ENCODE results near the gene RNF227.
A peak's percentile ranks its signal among the peaks of the same experiment; 100 is the strongest.
"Not testable (repeated sequence)": the region's sequence is repeated elsewhere in the genome, so short reads cannot be mapped to it uniquely, and the experiment has no call there.

Gene RNF227

GRCh38 chr17:7915611-7916384 lies at the start of gene RNF227:
TSS of gene RNF227 (minus strand) at chr17:7916289. CDS start at chr17:7916195, 94 bp downstream.
- peak; percentile 58 to 62 for DNase-seq (ENCODE audit: low read depth in 2 of 2, low spot score in 1 of 2)

- DNase-seq (ENCODE audit: low read depth in 2 of 2, low spot score in 1 of 2): no peak
These were observed 45.3 kb upstream of the RNF227 start for GRCh38 chr17:7961421-7961820.

- no peak for DNase-seq (ENCODE audit: low read depth in 2 of 2, low spot score in 1 of 2)
These were observed 43.6 kb upstream of the RNF227 start for GRCh38 chr17:7959503-7960253.

GRCh38 chr17:7956228-7956965 lies 40.3 kb upstream of the RNF227 start:
- DNase-seq (ENCODE audit: low read depth in 2 of 2, low spot score in 1 of 2): no peak

DNA sequence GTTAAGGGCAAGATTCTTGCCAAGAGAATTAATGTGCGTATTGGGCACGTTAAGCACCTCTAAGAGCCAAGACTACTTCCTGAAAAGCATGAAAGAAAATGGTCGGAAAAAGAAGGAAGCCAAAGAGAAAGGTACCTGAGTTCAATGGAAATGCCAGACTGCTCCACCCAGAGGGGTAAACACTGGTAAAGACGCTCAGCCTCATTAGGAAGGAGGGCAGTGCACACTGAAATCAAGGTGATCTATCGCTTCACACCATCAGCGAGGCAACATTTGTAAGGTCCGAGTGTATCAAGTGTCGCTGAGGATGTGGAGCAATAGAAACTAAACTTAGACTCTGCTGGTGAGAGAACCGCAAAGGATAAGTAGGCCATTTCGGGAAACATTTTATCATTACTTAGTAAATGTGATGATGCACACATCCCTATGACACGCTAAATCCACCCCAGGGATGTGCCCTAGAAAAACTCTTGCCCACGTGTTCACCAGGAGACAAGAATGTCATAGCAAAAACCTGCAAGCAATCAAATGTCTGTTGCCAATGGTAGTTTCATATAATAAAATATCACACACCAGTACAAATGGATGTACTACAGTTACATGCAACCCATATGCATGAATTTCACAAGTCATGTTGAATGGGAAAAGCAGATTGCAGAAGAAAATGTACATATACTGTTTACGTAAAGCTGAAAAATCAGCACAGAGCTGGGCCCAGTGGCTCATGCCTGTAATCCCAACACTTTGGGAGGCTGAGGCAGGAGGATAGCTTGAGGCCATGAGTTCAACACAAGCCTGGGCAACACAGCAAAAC lies 39.5 kb upstream of the RNF227 start:
- no peak for DNase-seq (ENCODE audit: low read depth in 2 of 2, low spot score in 1 of 2)

GRCh38 chr17:7953266-7953665 lies 37.2 kb upstream of the RNF227 start:
- not testable (repeated sequence) for DNase-seq (ENCODE audit: low read depth in 2 of 2, low spot score in 1 of 2)

- DNase-seq (ENCODE audit: low read depth in 2 of 2, low spot score in 1 of 2): no peak
These were observed 35.2 kb upstream of the RNF227 start for GRCh38 chr17:7951143-7951792.

GRCh38 chr17:7950578-7950977 lies 34.5 kb upstream of the RNF227 start:
- no peak for DNase-seq (ENCODE audit: low read depth in 2 of 2, low spot score in 1 of 2)

DNA sequence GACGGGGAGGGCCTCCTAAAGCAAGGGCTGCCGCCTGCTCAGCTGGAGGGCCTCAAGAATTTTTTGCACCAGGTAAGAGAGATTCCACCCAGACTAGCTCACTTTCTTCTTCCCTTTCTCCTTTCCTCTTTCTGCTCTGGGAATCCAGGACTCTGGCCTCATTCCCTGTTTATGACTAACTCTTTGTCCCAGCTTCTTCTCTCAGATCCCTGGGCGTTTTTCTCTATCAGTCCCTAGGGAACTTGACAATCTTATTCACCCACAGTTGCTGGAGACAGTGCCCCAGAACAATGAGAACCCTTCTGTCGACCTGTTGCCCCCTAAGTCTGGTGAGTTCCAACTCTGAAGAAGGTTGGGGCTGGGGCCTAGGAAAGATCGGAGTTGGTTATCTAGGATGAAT lies 31.6 kb upstream of the RNF227 start:
- no peak for DNase-seq (ENCODE audit: low read depth in 2 of 2, low spot score in 1 of 2)

DNA sequence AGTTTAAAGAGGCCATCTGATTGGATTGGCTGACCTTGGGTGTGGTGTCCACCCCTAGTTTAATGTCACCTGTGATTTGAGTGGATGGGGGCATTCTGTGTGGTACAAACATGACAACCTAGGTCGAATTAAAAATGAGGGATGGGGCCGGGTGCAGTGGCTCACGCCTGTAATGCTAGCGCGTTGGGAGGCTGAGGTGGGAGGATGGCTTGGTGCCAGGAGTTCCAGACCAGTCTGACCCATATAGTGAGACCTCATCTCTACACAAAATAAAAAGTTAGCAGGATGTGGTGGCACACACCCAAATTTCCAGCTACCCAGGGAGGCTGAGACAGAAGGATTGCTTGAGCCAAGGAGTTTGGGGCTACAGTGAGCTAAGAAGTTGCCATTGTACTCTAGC lies 30.4 kb upstream of the RNF227 start:
- no peak for DNase-seq (ENCODE audit: low read depth in 2 of 2, low spot score in 1 of 2)

GRCh38 chr17:7945651-7946050 lies 29.6 kb upstream of the RNF227 start:
- no peak for DNase-seq (ENCODE audit: low read depth in 2 of 2, low spot score in 1 of 2)

- DNase-seq (ENCODE audit: low read depth in 2 of 2, low spot score in 1 of 2): no peak
These were observed 28.2 kb upstream of the RNF227 start for GRCh38 chr17:7944326-7944725.

DNA sequence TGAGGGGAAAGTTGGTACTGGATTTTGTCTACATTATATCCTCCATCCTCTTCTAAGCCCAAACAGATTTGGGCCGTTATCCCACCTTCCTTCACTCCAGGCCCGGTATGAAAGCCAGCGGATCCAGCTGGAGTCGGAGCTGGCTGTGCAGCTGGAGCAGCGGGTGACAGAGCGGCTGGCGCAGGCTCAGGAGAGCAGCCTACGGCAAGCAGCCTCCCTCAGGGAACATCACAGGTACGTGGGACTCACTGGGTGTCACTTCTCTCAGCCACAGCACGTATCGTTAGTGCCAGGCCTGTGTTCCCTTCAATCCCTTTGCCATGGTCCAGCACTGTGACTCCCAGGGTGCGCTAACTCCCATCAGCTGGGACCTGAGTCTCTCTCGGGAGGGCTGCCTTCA lies 27.2 kb upstream of the RNF227 start:
- no peak for DNase-seq (ENCODE audit: low read depth in 2 of 2, low spot score in 1 of 2)

DNA sequence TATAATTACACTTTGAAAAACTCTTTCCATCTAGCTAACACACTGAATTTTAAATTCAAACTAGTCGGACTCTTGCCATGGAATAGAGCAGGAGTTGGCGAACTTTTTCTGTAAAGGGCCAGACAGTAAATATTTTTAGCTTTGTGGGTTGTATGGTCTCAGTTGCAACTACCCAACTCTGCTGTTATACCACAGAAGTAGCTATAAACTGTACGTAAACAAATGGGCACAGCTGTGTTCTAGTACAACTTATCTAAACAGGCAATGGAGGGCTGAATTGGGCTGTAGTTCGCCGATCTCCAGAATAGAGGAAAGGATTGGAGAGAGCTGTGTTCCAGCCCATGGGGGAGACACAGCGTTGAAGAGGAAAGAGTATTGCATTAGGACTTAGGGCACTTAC lies 24.7 kb upstream of the RNF227 start:
- DNase-seq (ENCODE audit: low read depth in 2 of 2, low spot score in 1 of 2): no peak

DNA sequence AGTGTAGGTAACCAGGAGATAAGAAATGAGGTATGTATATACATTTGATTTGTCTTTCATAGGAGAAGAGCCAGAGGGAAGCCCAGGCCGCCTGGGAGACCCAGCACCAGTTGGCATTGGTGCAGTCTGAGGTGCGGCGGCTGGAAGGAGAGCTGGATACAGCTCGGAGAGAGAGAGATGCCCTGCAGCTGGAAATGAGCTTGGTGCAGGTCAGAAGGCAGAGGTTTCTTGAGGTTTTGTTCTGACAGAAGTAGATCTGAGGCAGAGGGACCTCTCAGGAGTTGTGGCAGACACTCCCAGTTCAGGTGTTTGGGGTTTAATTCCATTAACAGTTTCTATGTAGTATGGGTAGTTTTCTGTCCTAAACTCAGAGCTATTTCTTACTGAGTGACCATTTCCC lies 23.9 kb upstream of the RNF227 start:
- no peak for DNase-seq (ENCODE audit: low read depth in 2 of 2, low spot score in 1 of 2)

DNA sequence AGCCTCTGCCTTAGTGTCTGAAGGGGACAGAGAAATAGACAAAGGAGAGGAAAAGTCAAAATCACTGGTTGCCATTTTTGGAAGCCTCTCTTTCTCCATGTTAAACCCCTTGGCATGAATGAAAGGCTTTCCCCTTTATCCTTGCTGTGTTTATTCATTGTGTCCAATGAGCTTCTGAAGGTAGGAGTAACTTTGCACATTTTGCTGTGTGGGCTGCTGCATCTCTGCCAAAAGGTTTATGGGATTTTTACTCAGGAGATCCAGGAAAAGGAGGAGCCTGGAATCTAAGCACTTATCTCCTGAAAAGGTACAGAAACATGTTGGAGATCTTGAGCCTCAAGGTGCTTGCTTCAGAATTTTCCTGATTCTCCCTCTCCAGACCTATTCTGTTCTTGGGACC lies 19.8 kb upstream of the RNF227 start:
- no peak for DNase-seq (ENCODE audit: low read depth in 2 of 2, low spot score in 1 of 2)

- DNase-seq (ENCODE audit: low read depth in 2 of 2, low spot score in 1 of 2): no peak
These were observed 16.9 kb upstream of the RNF227 start for GRCh38 chr17:7932949-7933348.

- no peak for DNase-seq (ENCODE audit: low read depth in 2 of 2, low spot score in 1 of 2)
These were observed 16.4 kb upstream of the RNF227 start for GRCh38 chr17:7932483-7932891.

- peak; percentile 98 to 99 for DNase-seq (ENCODE audit: low read depth in 2 of 2, low spot score in 1 of 2)
These were observed 15.8 kb upstream of the RNF227 start, which contains the start of the genes CNTROB and TRAPPC1 for GRCh38 chr17:7931709-7932482. TSS of gene CNTROB (plus strand) at chr17:7932206. CDS start at chr17:7933080, 874 bp downstream. TSS of gene TRAPPC1 (minus strand) at chr17:7931946. CDS start at chr17:7931829, 117 bp downstream.

Measured in stimulated activated CD8-positive, alpha-beta memory T cell treated with anti-CD3 and anti-CD28 coated beads, Interleukin-4, amount 100 ng/mL, for 1 hour (primary cell).